B cell (primary cell): Measurements from ENCODE around the gene PPP2CA. TPM values are rescaled to one million over a fixed set of nuclear protein-coding genes. Genes with fewer than 3 reads are reported as not detected.

Experiments used
- ATAC-seq: fragments of 200-7000 bp; cut with Tn5 transposase; one replicate; pipeline ENCODE4 v1.10.0; 2021; ENCODE audit warnings: low read depth, mild to moderate bottlenecking, moderate number of reproducible peaks, moderate library complexity
- CTCF ChIA-PET: fragments of 350-600 bp; sonication (Branson Sonifier 250); formaldehyde crosslinking; loops from one replicate; lab custom pipeline; 2021; ENCODE audit warnings: antibody characterized with exemption, inconsistent platforms; lab: Charles Lee
- POLR2A ChIA-PET: fragments of 350-600 bp; sonication (Branson Sonifier 250); formaldehyde crosslinking; loops from one replicate; lab custom pipeline; 2021; ENCODE audit warnings: antibody characterized with exemption; lab: Charles Lee
- DNase-seq: peaks from one replicate; pipeline ENCODE4 v3.0.0; 2013
- H2AFZ ChIP-seq: 2 replicates; pipeline ENCODE4 v1.6.1; 2012; ENCODE audit warnings: mild to moderate bottlenecking, low read depth, low read length; ENCODE audit not compliant: insufficient read depth, poor library complexity, severe bottlenecking
- H3K27ac ChIP-seq, 2 donors: 1 replicate in 1 of 2; 2 replicates in 1 of 2; pipeline ENCODE4 v1.5.1; 2012 to 2013; ENCODE audit warnings: low read length in 2 of 2, mild to moderate bottlenecking in 2 of 2, moderate library complexity in 1 of 2
- H3K27me3 ChIP-seq, 4 experiments: fragments of 200-600 bp in 1 of 4; sonication (generic) in 1 of 4; replicated peaks in 1 of 4; 1 replicate in 2 of 4; 2 replicates in 2 of 4; pipeline versions ENCODE4 v1.6.1 to v1.7.0; 2013 to 2016; ENCODE audit warnings: low read length in 3 of 4, mild to moderate bottlenecking in 2 of 4, mixed read lengths in 1 of 4, moderate library complexity in 1 of 4; ENCODE audit not compliant: insufficient read depth in 4 of 4, control insufficient read depth in 3 of 4; ENCODE audit errors: control extremely low read depth in 1 of 4
- H3K36me3 ChIP-seq, 2 experiments: replicated peaks in 1 of 2; 1 replicate in 1 of 2; 2 replicates in 1 of 2; pipeline versions ENCODE4 v1.6.1 to v1.7.1; 2013; ENCODE audit warnings: low read length in 1 of 2; ENCODE audit not compliant: insufficient read depth in 2 of 2, control insufficient read depth in 1 of 2; ENCODE audit errors: control extremely low read depth in 1 of 2, extremely low read depth in 1 of 2
- H3K4me1 ChIP-seq, 2 donors: fragments of 200-600 bp in 1 of 2; sonication (generic) in 1 of 2; 1 replicate in 1 of 2; 2 replicates in 1 of 2; pipeline versions ENCODE4 v1.5.1 to v1.6.1; 2013 to 2017; ENCODE audit warnings: low read length in 2 of 2; ENCODE audit not compliant: control insufficient read depth in 2 of 2, insufficient read depth in 2 of 2
- H3K4me2 ChIP-seq: replicated peaks from 2 replicates; pipeline ENCODE3; 2012; ENCODE audit warnings: mild to moderate bottlenecking, low read depth, low read length; ENCODE audit not compliant: poor library complexity, severe bottlenecking
- H3K4me3 ChIP-seq, 5 experiments: fragments of 200-600 bp in 1 of 5; sonication (generic) in 1 of 5; 1 replicate in 3 of 5; 2 replicates in 2 of 5; pipeline versions ENCODE4 v1.5.1 to v1.7.0; 2011 to 2016; ENCODE audit warnings: low read length in 4 of 5, mild to moderate bottlenecking in 4 of 5, low read depth in 2 of 5, control low read depth in 1 of 5, moderate library complexity in 1 of 5; ENCODE audit not compliant: insufficient read depth in 1 of 5; ENCODE audit errors: control extremely low read depth in 1 of 5, extremely low read depth in 1 of 5
- H3K79me2 ChIP-seq: fragments of 200-600 bp; sonication (generic); one replicate; pipeline ENCODE4 v1.6.0; 2016; ENCODE audit warnings: low read length; ENCODE audit not compliant: control insufficient read depth, insufficient read depth
- H3K9ac ChIP-seq: fragments of 200-600 bp; sonication (generic); 2 replicates; pipeline ENCODE4 v1.6.1; 2017; ENCODE audit warnings: mild to moderate bottlenecking, low read length, moderate library complexity
- H3K9me3 ChIP-seq, 3 donors: one replicate each; pipeline versions ENCODE4 v1.6.1 to v1.7.1; 2013; ENCODE audit warnings: low read length in 2 of 3; ENCODE audit not compliant: control insufficient read depth in 2 of 3, insufficient read depth in 1 of 3; ENCODE audit errors: control extremely low read depth in 1 of 3
- H4K20me1 ChIP-seq: 2 replicates; pipeline ENCODE4 v1.6.0; 2012; ENCODE audit warnings: mild to moderate bottlenecking, low read length; ENCODE audit not compliant: insufficient read depth, control insufficient read depth, poor library complexity, severe bottlenecking
- H3K27ac Mint-ChIP-seq: one replicate; pipeline ENCODE4 v1.8.0; 2021; ENCODE audit warnings: mixed read lengths
- H3K27me3 Mint-ChIP-seq: one replicate; pipeline ENCODE4 v1.8.0; 2021; ENCODE audit warnings: mixed read lengths
- H3K4me1 Mint-ChIP-seq: one replicate; pipeline ENCODE4 v1.8.0; 2021; ENCODE audit warnings: mixed read lengths
- H3K4me3 Mint-ChIP-seq: one replicate; pipeline ENCODE4 v1.8.0; 2021; ENCODE audit warnings: mixed read lengths
- H3K9me3 Mint-ChIP-seq: one replicate; pipeline ENCODE4 v1.8.0; 2022; ENCODE audit warnings: mixed read lengths; ENCODE audit not compliant: insufficient read depth
- CTCF ChIP-seq: fragments of 200-600 bp; IDR thresholded peaks from one replicate; pipeline ENCODE4 v1.8.0; 2022; ENCODE audit warnings: antibody characterized with exemption, mild to moderate bottlenecking
- EZH2 ChIP-seq: IDR thresholded peaks from 2 replicates; pipeline ENCODE4 v1.6.1; 2012; ENCODE audit warnings: borderline replicate concordance, low read depth, mild to moderate bottlenecking, moderate library complexity, low read length; ENCODE audit not compliant: insufficient read depth, poor library complexity, severe bottlenecking
- WGBS: methylation state at CpG from one replicate; pipeline ENCODE4 v1.1.5; 2013; ENCODE audit warnings: missing lambda C conversion rate; ENCODE audit not compliant: insufficient coverage; 5-methylcytosine and 5-hydroxymethylcytosine counted together
- intact Hi-C: fragments of 100-400 bp; cut with micrococcal nuclease; formaldehyde crosslinking; loops from one replicate; pipeline ENCODE4 v1.10.0; 2022
- polyA plus RNA-seq: library from polyadenylated mRNA; depleted of rRNA; stranded (reverse); fragments of >200 nt; gene quantifications from 2 replicates; pipeline ENCODE4 v1.2.3, GENCODE V29; 2012
- total RNA-seq, 2 donors: library from RNA; stranded (reverse); fragments of 120-200 nt in 1 of 2; gene quantifications; 1 replicate in 1 of 2; 2 replicates in 1 of 2; pipeline versions ENCODE4 v1.2.3 to v1.2.4, GENCODE V29; 2013 to 2022

The PPP2CA gene
- total and polyA plus RNA-seq, 2 donors (not counting 1 experiment from before 2014, with no cell fraction given): 82.3 to 86.2 TPM

GRCh38 chr5:134175921-134176510 is 49.9 kb downstream of the PPP2CA start:
- 1% methylated on average over 23 of the region's 31 CpGs for WGBS
- H3K4me1 Mint-ChIP-seq: peaks cover 34% of the 10 kb centered on the region
- no peak for TF ChIP-seq EZH2
- TF ChIP-seq CTCF: no peak
- no peaks in the 10 kb centered on the region for H3K27me3 ChIP-seq
- H3K9ac ChIP-seq: peak overlapping the region; percentile 100
- H3K9me3 Mint-ChIP-seq: no peaks in the 10 kb centered on the region
- peak overlapping the region; percentile 73 to 100 (median 93) for H3K4me3 ChIP-seq
- ChIA-PET CTCF (interaction anchor here (1.0 to 2.1 kb wide), 2 partner anchors 49 to 128 kb away, joined by 3 to 7 read pairs; partner anchors contain the start of gene PPP2CA), POLR2A (interaction anchor here (0.9 to 2.7 kb wide), 4 partner anchors 17 to 191 kb away, joined by 3 to 35 read pairs (median 3); partner anchors contain the start of genes CDKL3 and PPP2CA)
- H3K36me3 ChIP-seq: peaks cover 12 to 22% of the 10 kb centered on the region in 2 experiments
- H3K27me3 Mint-ChIP-seq: no peaks in the 10 kb centered on the region
- ATAC-seq: no peak
- peak overlapping the region; percentile 98 for H3K27ac Mint-ChIP-seq
- no peak for DNase-seq
- intact Hi-C loops: loop anchor here (1.0 to 5.0 kb wide), 6 partner anchors 195 to 729 kb away; partner anchors contain the start of genes CAMLG, DDX46, JADE2 and PCBD2
- peaks cover 52% of the 10 kb centered on the region for H4K20me1 ChIP-seq
- H3K9me3 ChIP-seq: no peaks in the 10 kb centered on the region
- peak overlapping the region; percentile 96 for H3K4me3 Mint-ChIP-seq
- H3K4me1 ChIP-seq: peaks cover 25 to 27% of the 10 kb centered on the region in 2 donors
- H3K27ac ChIP-seq: peak overlapping the region; percentile 98 to 100
- H3K79me2 ChIP-seq: peaks cover 64% of the 10 kb centered on the region
- peak overlapping the region; percentile 98 for H2AFZ ChIP-seq
- peak overlapping the region; percentile 86 for H3K4me2 ChIP-seq
